ENCODE results near the gene CADPS2.

CADPS2 gene

DNA sequence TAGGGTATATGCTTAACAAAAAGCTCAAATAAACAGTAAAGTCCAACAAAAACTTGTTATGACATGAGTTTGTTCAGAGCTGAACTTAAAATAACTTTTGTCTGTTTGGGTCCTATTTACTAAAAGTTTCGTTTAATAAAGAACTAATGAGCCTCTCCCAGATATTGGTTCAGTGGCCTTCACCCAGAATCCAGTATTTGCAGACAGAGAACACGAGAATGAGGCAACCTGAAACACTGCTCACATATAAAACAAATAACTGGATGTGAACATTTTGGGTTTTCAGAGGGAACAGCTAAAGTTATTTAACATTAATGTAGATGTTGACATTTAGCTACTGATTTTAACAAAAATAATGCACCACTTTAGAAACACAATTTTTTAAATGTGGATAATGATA is 285.6 kb downstream of the CADPS2 start:
- DNase-seq (ENCODE audit: low read depth): no peak

DNA sequence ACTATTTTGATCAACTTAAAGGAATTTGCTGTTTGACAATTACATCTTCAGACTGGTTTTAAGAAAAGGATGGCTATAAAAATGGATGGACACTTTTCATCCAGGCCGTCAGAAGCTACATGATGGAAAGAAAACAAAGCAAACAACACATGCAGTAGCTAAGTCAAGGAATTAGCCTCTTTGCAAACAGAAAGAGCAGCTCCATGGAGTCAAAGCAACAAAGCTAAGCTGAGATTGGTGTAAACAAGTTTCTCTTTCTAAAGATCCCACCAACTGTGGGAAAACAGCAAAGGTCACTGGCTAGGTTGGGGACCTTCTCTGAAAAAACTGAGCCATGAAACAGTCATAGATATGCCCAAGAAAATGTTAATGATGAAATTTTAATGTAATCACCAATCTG is 286.2 kb downstream of the CADPS2 start:
- no peak for DNase-seq (ENCODE audit: low read depth)

DNA sequence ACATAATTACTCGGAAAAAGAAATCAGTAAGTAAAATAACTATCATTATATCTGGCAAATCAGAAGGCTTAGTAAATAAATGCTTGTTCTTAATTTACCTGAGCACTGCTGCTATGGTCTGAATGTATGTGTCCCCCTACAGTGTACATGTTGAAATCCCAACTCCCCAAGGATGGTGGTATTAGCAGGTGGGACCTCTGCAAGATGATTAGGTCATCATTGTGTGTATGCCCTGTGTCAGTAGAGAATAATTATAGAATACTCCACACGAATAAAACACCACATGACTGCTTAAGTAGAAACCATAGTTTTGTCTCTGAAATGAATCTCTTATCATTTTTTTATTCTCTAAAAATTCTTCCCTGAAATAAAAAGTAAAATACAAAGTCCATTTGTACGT is 289.0 kb downstream of the CADPS2 start:
- no peak for DNase-seq (ENCODE audit: low read depth)

DNA sequence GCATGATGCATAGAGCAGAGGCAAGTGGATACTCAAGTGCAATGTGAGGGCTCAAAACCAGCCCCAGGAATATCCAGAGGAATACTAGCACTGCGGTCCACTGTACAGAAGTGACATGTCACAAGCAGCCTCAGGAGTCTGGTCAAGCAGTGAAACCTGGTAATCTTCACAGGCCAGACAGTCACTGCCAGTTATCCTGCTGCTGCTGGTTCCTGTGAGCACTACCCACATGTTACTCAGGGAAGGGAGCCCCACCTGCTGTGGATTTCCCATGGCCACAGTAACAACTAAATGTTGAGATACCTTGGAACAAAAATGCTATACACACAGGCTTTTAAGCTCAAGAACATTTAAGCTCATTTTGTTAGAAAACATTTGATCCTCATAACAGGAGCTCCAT is 290.4 kb downstream of the CADPS2 start:
- DNase-seq (ENCODE audit: low read depth): no peak

DNA sequence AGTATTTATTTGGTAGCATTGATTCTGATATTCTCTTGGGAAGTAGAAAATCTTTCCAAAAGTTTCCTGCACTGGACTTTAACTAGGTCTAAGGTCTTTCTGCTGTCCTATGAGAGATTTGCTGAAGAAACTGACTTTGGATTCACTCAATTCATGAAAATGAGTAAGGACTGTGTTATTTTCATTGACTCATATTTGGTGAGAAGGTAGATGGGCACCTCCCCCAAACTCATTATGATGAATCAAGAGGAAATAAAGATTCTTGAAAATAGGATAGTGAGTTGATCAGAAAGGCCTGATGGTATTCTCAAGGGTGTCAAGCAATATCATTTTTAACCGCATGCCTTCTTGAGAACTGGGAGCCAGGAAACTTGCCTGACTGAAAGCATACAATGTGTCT is 297.6 kb downstream of the CADPS2 start:
- no peak for DNase-seq (ENCODE audit: low read depth)

DNA sequence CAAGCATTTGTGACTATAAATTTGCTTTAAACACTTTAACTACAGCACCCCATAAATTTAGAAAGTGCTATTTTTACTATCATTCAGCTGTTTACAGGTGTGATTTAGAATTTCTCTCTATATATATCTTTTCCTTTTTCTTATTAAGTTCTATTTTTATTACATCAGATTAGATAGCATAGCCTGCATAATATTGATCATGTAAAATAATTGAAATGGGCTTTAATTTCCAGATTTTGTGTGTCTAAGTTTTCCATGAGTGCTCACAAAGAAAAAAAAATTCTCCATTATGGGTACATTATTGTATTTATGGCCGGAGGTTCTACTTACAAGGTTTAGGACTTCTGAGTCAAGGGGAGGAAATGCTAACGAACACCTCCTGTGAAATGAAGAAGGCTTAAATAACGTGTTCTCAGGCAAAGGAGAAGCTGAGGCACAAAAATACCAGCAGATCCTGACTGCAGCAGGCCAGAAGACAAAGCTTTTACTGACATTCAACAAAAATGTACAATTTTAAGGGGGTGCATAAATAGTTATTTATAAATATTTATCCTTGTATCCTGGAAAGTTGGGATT is 301.5 kb downstream of the CADPS2 start:
- DNase-seq (ENCODE audit: low read depth): no peak

DNA sequence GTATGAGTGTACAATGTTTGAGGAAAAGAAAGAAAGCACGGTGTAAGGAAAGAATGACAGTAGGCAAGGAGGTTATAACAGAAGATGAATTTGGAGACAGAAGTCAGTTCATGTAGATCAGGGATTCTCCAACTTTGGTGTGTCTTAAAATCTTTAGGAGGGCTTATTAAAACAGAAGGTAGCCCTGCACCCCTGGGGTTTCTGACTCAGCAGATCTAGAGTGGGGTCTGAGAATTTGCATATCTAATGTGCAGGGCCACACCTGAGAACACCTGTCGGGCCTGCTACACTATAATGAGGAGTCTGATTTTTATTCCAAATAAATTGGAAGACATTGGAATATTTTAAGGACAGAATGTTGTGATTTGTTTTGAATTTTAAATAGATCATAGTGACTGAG is 307.9 kb downstream of the CADPS2 start:
- no peak for DNase-seq (ENCODE audit: low read depth)

DNA sequence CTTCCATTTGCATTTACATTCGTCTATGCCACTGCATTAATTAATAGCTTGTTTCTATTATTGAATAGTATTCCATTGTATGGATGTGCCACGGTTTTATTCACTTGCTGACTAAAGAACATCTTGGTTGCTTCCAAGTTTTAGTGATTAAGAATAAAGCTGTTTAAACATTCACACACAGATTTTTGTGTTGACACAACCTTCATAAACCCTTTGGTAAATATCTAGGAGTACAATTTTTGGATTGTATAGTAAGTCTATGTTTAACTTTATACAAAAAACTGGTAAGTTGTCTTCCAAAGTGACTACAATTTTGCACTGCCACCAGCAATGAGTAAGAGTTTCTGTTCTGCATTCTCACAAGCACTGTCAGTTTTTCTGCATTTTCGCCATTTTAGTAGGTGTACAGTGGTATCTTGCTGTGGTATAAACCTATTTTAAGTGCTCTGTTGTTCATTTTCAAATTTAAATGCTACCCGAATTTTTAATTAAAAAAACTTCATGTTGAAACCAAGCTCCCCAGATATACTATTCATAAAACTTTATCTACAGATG is 308.7 kb downstream of the CADPS2 start:
- DNase-seq (ENCODE audit: low read depth): no peak

DNA sequence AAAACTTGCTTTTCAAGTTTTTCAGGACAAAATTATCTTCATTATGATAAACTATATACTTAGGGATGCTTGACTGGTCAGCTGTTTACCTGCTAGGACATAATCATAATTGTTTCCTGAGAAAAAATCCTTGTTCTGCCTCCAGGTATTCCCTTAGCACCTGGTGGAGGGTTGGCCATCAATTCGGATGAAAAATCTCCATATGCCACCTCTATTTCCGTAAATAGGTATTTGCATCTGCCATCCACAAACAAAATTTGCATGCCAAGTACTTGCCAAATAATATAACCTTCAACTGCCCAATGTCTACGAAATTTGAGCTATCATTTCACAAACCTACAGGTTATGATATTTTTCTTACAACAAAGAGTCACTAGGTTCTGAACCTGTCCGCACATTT is 313.6 kb downstream of the CADPS2 start:
- DNase-seq (ENCODE audit: low read depth): no peak

DNA sequence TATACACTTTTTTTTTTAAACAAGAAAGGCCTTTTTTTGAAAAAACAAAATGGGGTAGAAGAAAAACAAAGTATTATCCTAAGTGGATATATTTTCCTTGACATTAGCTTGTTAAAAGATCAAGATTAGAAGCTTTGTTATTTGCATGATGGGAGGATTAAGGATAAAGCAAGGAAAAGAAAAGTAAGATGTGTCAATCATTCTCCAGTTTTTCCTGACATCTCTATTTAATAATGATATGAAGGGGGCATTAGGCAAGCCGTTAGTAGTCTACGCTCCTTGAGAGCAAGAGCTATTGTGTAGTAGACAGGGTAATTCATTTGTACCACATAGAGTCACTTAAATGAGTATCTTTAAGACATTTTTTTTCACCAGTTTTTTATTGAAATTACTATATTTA is 324.9 kb downstream of the CADPS2 start:
- no peak for DNase-seq (ENCODE audit: low read depth)

DNA sequence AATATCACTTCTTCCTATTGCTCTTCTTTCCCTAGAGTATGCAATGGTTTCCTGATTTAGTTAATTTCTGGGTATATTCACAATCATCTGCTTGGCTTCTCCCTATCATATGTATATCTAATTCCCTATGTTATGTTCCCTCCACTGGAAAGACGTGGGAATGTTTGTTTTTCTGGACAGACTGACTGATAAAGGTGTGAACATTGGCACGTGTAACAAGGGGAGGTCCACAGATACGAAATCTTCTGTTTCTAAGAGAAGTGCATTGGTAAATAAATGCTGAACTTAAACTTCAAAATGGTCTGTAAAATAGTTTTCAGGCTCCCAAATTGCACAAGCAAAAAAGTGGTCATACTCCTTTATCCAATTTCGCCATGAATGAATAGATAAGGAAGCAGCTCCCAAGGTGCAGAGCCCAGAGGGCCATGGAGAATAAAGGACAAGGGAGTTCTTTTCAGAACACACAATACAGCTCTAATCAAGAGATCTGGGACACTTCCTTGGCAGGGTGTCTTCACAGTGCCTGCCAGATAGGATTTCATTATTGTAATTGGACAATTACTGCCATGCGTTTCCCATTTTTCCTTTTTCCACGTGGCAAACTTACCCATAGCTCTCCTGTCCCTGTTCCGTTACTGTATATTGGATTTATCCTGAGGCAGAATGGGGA is 329.3 kb downstream of the CADPS2 start:
- no peak for DNase-seq (ENCODE audit: low read depth)

DNA sequence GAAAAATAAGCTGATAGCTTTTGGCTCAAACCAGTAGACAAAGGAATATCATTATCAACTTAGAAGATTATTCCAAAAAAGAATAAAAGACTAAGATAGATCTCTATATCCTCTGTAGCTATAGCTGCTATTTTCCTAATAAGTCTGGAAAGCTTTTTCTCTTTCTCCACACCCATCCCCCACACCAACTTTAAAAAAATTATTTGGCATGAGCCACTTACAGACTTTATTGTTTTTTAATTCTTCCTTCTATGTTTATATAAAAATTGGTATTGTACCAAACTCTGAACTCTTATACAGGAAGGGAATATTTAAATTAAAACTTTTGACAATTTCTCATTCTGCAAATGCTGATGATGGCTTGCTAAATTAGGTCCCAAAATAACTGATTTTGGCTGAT is 330.0 kb downstream of the CADPS2 start:
- DNase-seq (ENCODE audit: low read depth): no peak

DNA sequence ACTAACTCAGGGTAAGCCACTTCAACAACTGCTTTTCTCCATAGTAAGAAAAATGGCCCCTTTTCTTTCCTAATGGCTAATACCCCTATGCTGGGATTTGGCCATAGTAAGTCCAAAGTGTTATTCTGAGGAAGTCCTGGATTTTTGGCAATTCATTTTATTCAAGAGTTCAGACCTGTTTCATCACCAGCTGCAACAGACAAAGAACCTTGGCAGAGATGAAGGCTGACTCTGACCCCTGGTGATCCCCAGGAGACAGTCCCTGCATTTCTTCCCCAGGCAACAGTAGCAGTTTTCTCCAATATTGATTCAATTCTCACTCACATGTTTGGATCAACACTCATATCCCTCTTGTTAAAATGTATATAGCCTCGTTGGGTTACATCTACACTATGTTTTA is 332.5 kb downstream of the CADPS2 start:
- no peak for DNase-seq (ENCODE audit: low read depth)

DNA sequence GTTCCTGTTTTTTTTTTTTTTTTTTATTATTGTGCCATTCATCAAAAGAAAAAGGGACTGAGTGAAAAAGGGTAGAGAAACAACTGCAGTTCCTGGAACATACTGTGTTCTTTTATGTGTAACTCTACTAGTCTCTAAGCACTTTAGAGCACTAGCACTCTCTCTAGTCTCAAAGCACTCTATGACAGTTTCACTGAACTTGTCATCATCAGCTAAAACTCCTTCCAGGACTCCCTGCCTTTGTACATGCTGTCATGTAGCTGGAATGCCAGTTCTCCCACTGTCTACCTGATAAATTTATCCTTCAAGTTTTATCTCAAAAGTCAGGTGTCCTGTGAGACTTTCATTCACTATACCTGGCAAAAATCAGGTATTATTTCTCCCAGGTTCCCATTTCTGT is 333.5 kb downstream of the CADPS2 start:
- no peak for DNase-seq (ENCODE audit: low read depth)

DNA sequence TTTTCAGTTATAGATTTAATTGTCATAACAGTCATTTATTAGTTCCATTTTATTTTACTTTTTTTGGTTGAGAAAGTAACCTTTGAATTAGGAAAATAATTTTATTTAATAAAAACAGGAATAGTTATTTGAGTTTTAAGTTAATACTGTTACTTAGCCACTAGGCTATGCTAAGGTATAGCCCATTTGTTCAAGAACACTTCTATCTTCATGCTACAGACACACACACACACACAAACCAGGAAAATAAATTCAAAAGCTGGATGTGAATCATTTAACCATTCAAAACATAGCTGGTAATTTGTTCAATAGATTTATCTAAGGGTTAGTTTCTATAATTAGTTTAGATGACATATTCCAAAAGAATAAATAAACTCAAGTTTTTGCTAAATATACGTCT is 335.7 kb downstream of the CADPS2 start:
- DNase-seq (ENCODE audit: low read depth): no peak

DNA sequence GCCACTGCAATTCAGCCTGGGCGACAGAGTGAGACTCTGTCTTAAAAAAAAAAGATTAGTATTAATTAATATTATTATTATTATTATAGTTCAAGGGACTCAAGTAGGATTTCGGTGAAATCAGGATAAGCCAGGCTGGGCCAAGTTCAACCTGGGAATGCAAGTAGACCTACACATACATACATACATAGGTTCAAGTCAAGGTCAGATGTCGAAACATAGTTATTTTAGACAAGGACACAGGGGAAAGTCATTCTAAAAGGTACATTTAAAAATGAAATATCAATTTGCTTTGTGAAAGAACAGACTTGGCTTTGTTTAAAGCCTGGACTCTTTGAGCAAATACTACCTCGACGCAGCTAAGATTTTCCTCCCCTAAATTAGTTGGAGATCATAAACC is 336.7 kb downstream of the CADPS2 start:
- no peak for DNase-seq (ENCODE audit: low read depth)

DNA sequence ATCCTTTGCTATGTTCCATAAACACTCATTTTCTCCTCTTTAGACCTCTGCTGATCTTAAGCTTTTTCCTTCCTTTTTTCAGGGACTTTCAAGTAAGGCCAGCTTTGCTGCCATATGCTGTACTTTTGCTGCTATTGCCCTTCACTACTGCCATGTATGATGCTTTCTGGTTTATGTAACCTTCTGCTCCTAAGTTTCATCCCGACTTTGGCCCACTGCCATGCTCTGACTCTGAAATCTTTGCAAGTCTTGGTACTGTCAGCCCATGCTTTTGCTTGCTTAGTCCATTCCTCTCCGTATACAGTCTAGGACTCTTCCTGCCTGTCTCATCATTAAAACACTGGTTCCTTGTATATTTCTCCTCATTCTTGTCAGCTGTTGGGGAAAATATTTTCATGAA is 339.8 kb downstream of the CADPS2 start:
- DNase-seq (ENCODE audit: low read depth): no peak

DNA sequence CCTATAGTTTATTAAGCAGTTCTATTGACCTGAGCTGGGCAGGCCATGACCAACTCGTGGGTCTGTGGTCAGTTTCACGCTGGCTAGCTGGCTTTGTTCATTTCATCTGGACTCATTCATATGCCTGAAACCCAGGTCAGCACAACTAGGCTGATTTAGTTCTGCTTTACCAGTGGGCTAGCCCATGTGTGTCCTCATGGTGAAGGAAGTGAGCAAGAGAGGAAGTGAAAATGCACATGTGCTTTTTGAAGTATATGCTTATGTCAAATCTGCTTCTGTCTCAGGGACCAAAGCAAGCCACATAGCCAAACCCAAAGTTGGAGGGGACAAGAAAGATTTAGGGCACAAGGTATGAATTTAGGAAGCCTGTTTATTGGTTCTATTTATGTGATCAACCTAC is 341.8 kb downstream of the CADPS2 start:
- no peak for DNase-seq (ENCODE audit: low read depth)

DNA sequence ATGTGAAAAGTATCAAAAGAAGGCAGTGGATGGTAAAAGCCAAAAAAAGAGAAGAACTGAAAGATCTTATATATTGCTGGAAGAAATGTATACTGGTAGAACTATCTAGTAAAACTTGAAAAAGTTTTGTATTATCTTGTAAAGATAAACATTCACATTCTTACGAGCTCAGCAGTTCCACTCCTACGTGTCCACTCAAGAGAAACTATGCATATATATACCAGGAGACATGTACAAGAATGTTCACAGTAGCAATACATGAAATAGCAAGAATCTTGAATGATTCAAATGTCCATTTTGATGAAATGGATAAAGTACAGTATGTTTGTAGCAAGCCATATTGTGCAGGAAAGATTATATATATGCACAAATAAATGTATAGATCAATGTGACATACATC is 342.4 kb downstream of the CADPS2 start:
- DNase-seq (ENCODE audit: low read depth): no peak

DNA sequence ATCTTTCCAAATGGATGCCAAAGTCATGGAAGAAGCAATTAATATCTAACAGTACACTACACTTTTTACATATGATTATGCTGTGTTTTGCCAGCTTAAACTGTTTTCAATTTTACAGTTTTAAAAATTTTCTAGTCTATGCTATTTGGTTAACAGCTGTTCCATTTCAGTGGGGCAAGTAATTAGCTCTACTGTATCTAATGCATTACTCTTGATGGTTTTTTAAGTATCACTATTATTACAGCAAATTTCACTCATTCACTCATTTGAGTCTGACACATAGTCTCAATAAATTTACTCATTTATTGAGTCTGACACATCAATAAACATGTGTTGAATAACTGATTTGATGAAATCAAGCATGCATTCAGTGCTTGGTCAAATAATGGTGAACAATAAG is 343.1 kb downstream of the CADPS2 start:
- no peak for DNase-seq (ENCODE audit: low read depth)

DNA sequence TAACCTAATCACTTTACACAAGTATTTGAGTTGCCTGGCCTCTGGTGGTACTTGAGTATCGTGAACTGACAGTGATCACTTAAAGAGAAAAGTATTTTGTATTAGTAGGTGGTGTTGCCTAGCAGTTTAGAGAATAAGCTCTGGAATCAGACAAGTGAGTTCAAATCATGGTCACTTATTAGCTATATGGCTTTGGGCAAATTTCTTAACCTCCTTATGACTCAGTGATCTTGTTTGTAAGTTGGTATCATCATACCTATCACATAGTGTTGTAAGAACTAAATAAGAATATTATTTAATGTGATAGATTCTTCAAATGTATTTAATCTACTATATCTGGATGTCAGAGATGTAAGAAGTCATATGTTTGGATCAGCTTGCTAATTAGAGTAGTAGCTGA is 351.2 kb downstream of the CADPS2 start:
- DNase-seq (ENCODE audit: low read depth): no peak

DNA sequence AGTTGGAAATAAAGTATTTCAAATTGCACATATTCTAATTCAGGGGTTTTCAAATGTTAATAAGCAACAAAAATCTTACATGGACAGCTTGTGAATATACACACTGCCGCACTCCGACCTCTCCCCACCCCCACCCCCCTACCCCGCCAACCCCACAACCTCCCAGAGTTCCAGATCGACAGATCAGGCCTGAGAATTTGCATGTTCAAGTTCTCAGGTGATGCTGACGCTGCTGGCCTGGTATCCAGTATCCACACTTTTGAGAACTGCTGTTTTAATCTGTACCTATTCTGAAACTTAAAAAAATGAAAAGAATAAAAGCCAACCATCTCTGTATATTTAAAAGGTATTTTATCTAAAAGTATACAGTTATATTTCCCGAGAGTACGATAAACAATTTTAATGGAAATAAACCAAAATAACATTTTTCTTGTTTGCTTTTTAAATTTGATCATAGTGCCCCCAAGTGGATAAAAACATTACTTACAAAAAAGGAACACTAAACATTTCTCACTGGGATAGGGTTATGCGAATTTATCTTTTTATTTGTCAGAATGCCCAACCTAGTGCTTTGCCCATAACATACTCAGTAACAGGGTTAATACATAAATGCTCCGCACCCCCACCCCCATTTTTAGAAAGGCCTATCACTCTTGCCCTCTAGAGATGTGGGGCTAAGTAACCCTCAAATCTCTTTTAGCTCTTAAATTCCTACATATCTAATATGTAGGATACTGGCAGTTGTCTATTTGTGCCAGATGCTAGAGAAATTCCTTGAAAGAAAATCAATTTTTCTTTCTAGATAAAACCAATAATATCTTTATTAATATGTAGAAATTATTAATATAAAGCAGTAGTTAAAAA is 353.6 kb downstream of the CADPS2 start:
- DNase-seq (ENCODE audit: low read depth): no peak

DNA sequence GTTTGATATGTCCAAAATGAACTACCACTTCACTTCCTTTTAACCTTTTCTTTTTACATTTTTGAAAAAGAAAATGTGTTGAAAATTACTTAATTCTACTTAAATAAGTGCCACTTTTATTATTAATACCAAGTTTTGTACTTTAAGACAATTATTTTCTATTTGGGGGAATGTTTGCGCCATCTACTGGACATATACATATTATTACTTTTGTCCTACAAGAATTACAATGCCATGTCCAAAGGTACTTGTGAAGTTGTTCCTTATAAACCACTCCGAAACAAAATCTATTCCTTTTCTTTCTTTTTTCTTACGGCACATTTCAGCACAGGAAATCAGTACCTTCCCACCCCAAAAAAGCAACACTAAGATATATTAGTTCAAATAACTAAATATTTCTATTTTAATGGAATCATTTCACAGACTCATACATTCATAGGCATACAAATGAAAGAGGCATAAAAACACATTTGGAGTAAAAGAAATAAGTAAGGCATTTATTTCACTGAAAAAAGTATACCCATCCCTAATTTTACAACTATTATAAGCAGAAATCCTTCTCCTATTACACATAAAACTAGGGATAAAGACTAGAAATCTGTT is 357.3 kb downstream of the CADPS2 start:
- no peak for DNase-seq (ENCODE audit: low read depth)

Data from stimulated activated CD8-positive, alpha-beta memory T cell treated with anti-CD3 and anti-CD28 coated beads, Interleukin-12 subunit alpha, Interleukin-12 subunit beta, amount 100 ng/mL, for 1 hour (primary cell).